H1 (cell line): Measurements from ENCODE around the gene ATP8B2. TPM values are rescaled to one million over a fixed set of nuclear protein-coding genes. Genes with fewer than 3 reads are reported as not detected.

Source experiments
- CTCF ChIA-PET: fragments of 300-600 bp; sonication (Branson Sonifier 250); formaldehyde crosslinking; loops from one replicate; lab custom pipeline; 2021; ENCODE audit not compliant: partially characterized antibody; lab: Charles Lee
- POLR2A ChIA-PET: fragments of 300-600 bp; sonication (Branson Sonifier 250); formaldehyde crosslinking; loops from one replicate; lab custom pipeline; 2021; ENCODE audit warnings: inconsistent platforms; ENCODE audit not compliant: partially characterized antibody; lab: Charles Lee
- DNase-seq, 2 experiments: peaks; one replicate each; pipeline versions ENCODE4 v3.0.0 to v3.0.0-alpha.2; 2010 to 2022; ENCODE audit warnings: low spot score in 2 of 2, low read depth in 1 of 2, mixed read lengths in 1 of 2
- FAIRE-seq: peaks from 2 replicates; lab custom pipeline; 2011; peaks lifted over from hg19 to GRCh38; lab: Jason Lieb, UNC
- H2AFZ ChIP-seq: 2 replicates; pipeline ENCODE4 v1.8.1; 2012; ENCODE audit warnings: low read length, inconsistent platforms
- H2AK5ac ChIP-seq: 2 replicates; pipeline ENCODE4 v1.6.1; 2013; ENCODE audit warnings: low read depth, low read length
- H2BK120ac ChIP-seq: replicated peaks from 2 replicates; pipeline ENCODE3; 2013; ENCODE audit warnings: low read depth, low read length, inconsistent platforms
- H2BK12ac ChIP-seq: 2 replicates; pipeline ENCODE4 v1.6.1; 2013; ENCODE audit warnings: low read depth, low read length
- H2BK15ac ChIP-seq: 2 replicates; pipeline ENCODE4 v1.6.1; 2013; ENCODE audit warnings: low read length
- H2BK20ac ChIP-seq: 2 replicates; pipeline ENCODE4 v1.6.1; 2013; ENCODE audit warnings: low read length
- H2BK5ac ChIP-seq: 2 replicates; pipeline ENCODE4 v1.6.1; 2013; ENCODE audit warnings: low read depth, low read length
- H3K14ac ChIP-seq: 2 replicates; pipeline ENCODE4 v1.6.1; 2013; ENCODE audit warnings: inconsistent platforms; ENCODE audit not compliant: insufficient read length
- H3K18ac ChIP-seq: 2 replicates; pipeline ENCODE4 v1.6.1; 2013; ENCODE audit warnings: low read length; ENCODE audit errors: extremely low read depth
- H3K23ac ChIP-seq: 2 replicates; pipeline ENCODE4 v1.6.1; 2013; ENCODE audit warnings: inconsistent platforms; ENCODE audit not compliant: insufficient read length
- H3K23me2 ChIP-seq: 2 replicates; pipeline ENCODE4 v1.6.1; 2013; ENCODE audit warnings: low read depth, low read length
- H3K27ac ChIP-seq: 2 replicates; pipeline ENCODE4 v1.6.1; 2011; ENCODE audit warnings: low read depth, low read length, inconsistent platforms
- H3K27me3 ChIP-seq, 4 experiments: replicated peaks in 1 of 4; 1 replicate in 1 of 4; 2 replicates in 3 of 4; pipeline versions ENCODE4 v1.6.1 to v1.8.1; 2011 to 2013; ENCODE audit warnings: low read length in 3 of 4, mild to moderate bottlenecking in 3 of 4, inconsistent platforms in 2 of 4, mixed read lengths in 2 of 4, moderate library complexity in 1 of 4; ENCODE audit not compliant: control insufficient read depth in 3 of 4, insufficient read depth in 3 of 4; ENCODE audit errors: extremely low read depth in 1 of 4
- H3K36me3 ChIP-seq, 4 experiments: 2 replicates each; pipeline versions ENCODE4 v1.6.1 to v1.8.1; 2011 to 2013; ENCODE audit warnings: mild to moderate bottlenecking in 4 of 4, low read length in 3 of 4, moderate library complexity in 2 of 4, control low read depth in 1 of 4, inconsistent platforms in 1 of 4; ENCODE audit not compliant: insufficient read depth in 4 of 4, control insufficient read depth in 2 of 4
- H3K4ac ChIP-seq: replicated peaks from 2 replicates; pipeline ENCODE3; 2013; ENCODE audit warnings: low read length, low read depth, mixed read lengths, inconsistent platforms; ENCODE audit not compliant: insufficient read length
- H3K4me1 ChIP-seq, 4 experiments: replicated peaks in 1 of 4; 1 replicate in 1 of 4; 2 replicates in 3 of 4; pipeline versions ENCODE4 v1.6.1 to v1.8.1; 2011 to 2013; ENCODE audit warnings: low read length in 3 of 4, inconsistent platforms in 2 of 4, mixed read lengths in 1 of 4; ENCODE audit not compliant: insufficient read depth in 4 of 4, control insufficient read depth in 3 of 4
- H3K4me2 ChIP-seq, 2 experiments: 2 replicates each; pipeline versions ENCODE4 v1.6.1 to v1.8.1; 2011 to 2013; ENCODE audit warnings: low read depth in 2 of 2, low read length in 2 of 2, control low read depth in 1 of 2, inconsistent platforms in 1 of 2, mild to moderate bottlenecking in 1 of 2; ENCODE audit not compliant: insufficient read depth in 1 of 2
- H3K4me3 ChIP-seq, 4 experiments: fragments of 200-600, 300-600 bp in 1 of 4; sonication (generic), shearing (Covaris generic), sonication (Bioruptor Twin) in 1 of 4; 2 replicates each; pipeline versions ENCODE4 v1.5.1 to v1.8.1; 2011 to 2016; ENCODE audit warnings: low read length in 4 of 4, low read depth in 3 of 4, control low read depth in 2 of 4, inconsistent platforms in 2 of 4, mild to moderate bottlenecking in 2 of 4, mixed read lengths in 1 of 4, moderate library complexity in 1 of 4; ENCODE audit not compliant: insufficient read depth in 2 of 4; ENCODE audit errors: extremely low read depth in 1 of 4
- H3K56ac ChIP-seq: replicated peaks from 2 replicates; pipeline ENCODE3; 2013; ENCODE audit warnings: low read depth, mild to moderate bottlenecking, mixed read lengths, low read length, inconsistent platforms; ENCODE audit not compliant: insufficient read length
- H3K79me1 ChIP-seq: 2 replicates; pipeline ENCODE4 v1.6.1; 2013; ENCODE audit warnings: low read depth, low read length, control low read depth
- H3K79me2 ChIP-seq, 2 experiments: 2 replicates each; pipeline versions ENCODE4 v1.6.1 to v1.8.1; 2012 to 2013; ENCODE audit warnings: low read length in 2 of 2, mild to moderate bottlenecking in 2 of 2, inconsistent platforms in 1 of 2; ENCODE audit not compliant: insufficient read depth in 2 of 2, control insufficient read depth in 1 of 2
- H3K9ac ChIP-seq, 4 experiments: replicated peaks in 1 of 4; 1 replicate in 1 of 4; 2 replicates in 3 of 4; pipeline versions ENCODE4 v1.6.1 to v1.8.1; 2011 to 2013; ENCODE audit warnings: low read depth in 3 of 4, low read length in 3 of 4, control low read depth in 2 of 4, mild to moderate bottlenecking in 2 of 4, moderate library complexity in 2 of 4, inconsistent platforms in 1 of 4; ENCODE audit errors: extremely low read depth in 1 of 4
- H3K9me3 ChIP-seq, 2 experiments: 2 replicates each; pipeline versions ENCODE4 v1.6.1 to v1.8.1; 2012 to 2013; ENCODE audit warnings: mild to moderate bottlenecking in 2 of 2, moderate library complexity in 2 of 2, control low read depth in 1 of 2, inconsistent platforms in 1 of 2, low read depth in 1 of 2, low read length in 1 of 2, mixed read lengths in 1 of 2; ENCODE audit not compliant: insufficient read depth in 2 of 2
- H4K20me1 ChIP-seq, 2 experiments: replicated peaks in 1 of 2; 2 replicates each; pipeline versions ENCODE3 to v1.8.1; 2011 to 2013; ENCODE audit warnings: inconsistent platforms in 2 of 2, low read length in 2 of 2, mild to moderate bottlenecking in 1 of 2; ENCODE audit not compliant: insufficient read depth in 2 of 2, control insufficient read depth in 1 of 2
- H4K5ac ChIP-seq: 2 replicates; pipeline ENCODE4 v1.6.1; 2013; ENCODE audit warnings: low read length, low read depth, mixed read lengths, inconsistent platforms; ENCODE audit not compliant: insufficient read length
- H4K8ac ChIP-seq: 2 replicates; pipeline ENCODE4 v1.8.0; 2013; ENCODE audit warnings: mild to moderate bottlenecking, moderate library complexity, low read length, inconsistent platforms; ENCODE audit not compliant: insufficient read depth; ENCODE audit errors: extremely low read depth
- H4K91ac ChIP-seq: replicated peaks from 2 replicates; pipeline ENCODE3; 2013; ENCODE audit warnings: low read length, mixed read lengths, inconsistent platforms; ENCODE audit not compliant: insufficient read length
- ASH2L ChIP-seq: fragments of 200-600, 300-600 bp; sonication (generic); IDR thresholded peaks from one replicate; pipeline ENCODE4 v1.7.1; 2017; ENCODE audit warnings: low read length
- CEBPB ChIP-seq: IDR thresholded peaks from 2 replicates; pipeline ENCODE4 v1.6.1; 2012; ENCODE audit warnings: low read depth, low read length
- CHD2 ChIP-seq: IDR thresholded peaks from 2 replicates; pipeline ENCODE4 v1.6.1; 2012; ENCODE audit warnings: low read length, improper control_type of control experiment
- EGR1 ChIP-seq: IDR thresholded peaks from 2 replicates; pipeline ENCODE4 v1.6.1; 2011; ENCODE audit warnings: low read depth, low read length, borderline replicate concordance
- HDAC6 ChIP-seq: IDR thresholded peaks from one replicate; pipeline ENCODE4 v1.7.1; 2012; ENCODE audit warnings: low read depth, mild to moderate bottlenecking, inconsistent platforms, low read length, moderate library complexity
- KDM1A ChIP-seq: fragments of 200-600, 300-600 bp; sonication (generic); IDR thresholded peaks from 2 replicates; pipeline ENCODE4 v1.7.1; 2016; ENCODE audit warnings: mild to moderate bottlenecking, low read length, borderline replicate concordance
- POU5F1 ChIP-seq: IDR thresholded peaks from 2 replicates; pipeline ENCODE4 v1.6.1; 2011; ENCODE audit warnings: low read depth, mild to moderate bottlenecking, low read length, moderate library complexity
- SRF ChIP-seq: IDR thresholded peaks from 2 replicates; pipeline ENCODE4 v1.6.1; 2011; ENCODE audit warnings: mild to moderate bottlenecking, low read depth, low read length, moderate library complexity
- TAF7 ChIP-seq: optimal IDR thresholded peaks from 2 replicates; pipeline ENCODE3; 2011; ENCODE audit warnings: low read depth, mild to moderate bottlenecking, inconsistent platforms, low read length, moderate library complexity, borderline replicate concordance
- TBP ChIP-seq: IDR thresholded peaks from 2 replicates; pipeline ENCODE4 v1.6.1; 2011; ENCODE audit warnings: low read depth, low read length, improper control_type of control experiment
- USF2 ChIP-seq: IDR thresholded peaks from 2 replicates; pipeline ENCODE4 v1.6.1; 2011; ENCODE audit warnings: low read length, improper control_type of control experiment
- ZNF274 ChIP-seq: IDR thresholded peaks from 2 replicates; pipeline ENCODE4 v1.7.0; 2012; ENCODE audit warnings: low read length, borderline replicate concordance; ENCODE audit errors: extremely low read depth
- WGBS, 2 experiments: shearing (Covaris generic) in 1 of 2; methylation state at CpG; one replicate each; pipeline versions ENCODE4 v1.1.6 to v1.1.7; 2013 to 2015; ENCODE audit warnings: low lambda C conversion rate in 2 of 2, mixed read lengths in 2 of 2, inconsistent platforms in 1 of 2, low coverage in 1 of 2, missing lambda C conversion rate in 1 of 2; ENCODE audit not compliant: insufficient replicate concordance in 2 of 2, insufficient coverage in 1 of 2, insufficient read length in 1 of 2; ENCODE audit errors: extremely low coverage in 1 of 2, missing lambda C conversion rate in 1 of 2; 5-methylcytosine and 5-hydroxymethylcytosine counted together
- polyA plus RNA-seq, 7 experiments: library from polyadenylated mRNA; depleted of rRNA in 3 of 7; stranded (reverse) in 5 of 7; unstranded in 2 of 7; fragments of >200 nt in 5 of 7; fragments of 200-250 nt in 2 of 7; gene quantifications; 1 replicate in 5 of 7; 2 replicates in 1 of 7; 4 replicates in 1 of 7; pipeline versions ENCODE4 v1.2.1 to v1.2.3, GENCODE V29; 2011 to 2013; ENCODE audit warnings: missing spikeins in 2 of 7, mixed read lengths in 2 of 7
- total RNA-seq: library from RNA; stranded (reverse); fragmentation: NEBNext Ultra II Directional; extraction: Animal tissue kit (Norgen Biotek cat#: 25700); gene quantifications from 2 replicates; pipeline ENCODE4 v1.2.1, GENCODE V29; 2021

ATP8B2 gene
- total and polyA plus RNA-seq, 2 of the 8 experiments (the other 6 are each of a cell fraction or from before 2014, with no cell fraction given) = 61.4 to 70.1 TPM

GRCh38 chr1:154391086-154391770 is 65.9 kb downstream of the ATP8B2 start:
- H3K4ac ChIP-seq = no peak overlapping the region
- H3K18ac ChIP-seq = no peak overlapping the region
- H3K23me2 ChIP-seq = no peaks in the 10 kb centered on the region
- no peak for FAIRE-seq
- no peaks in the 10 kb centered on the region; a peak in 1 of 7 replicates for H3K27me3 ChIP-seq
- H4K8ac ChIP-seq = no peak overlapping the region
- H3K27ac ChIP-seq = no peak overlapping the region
- H3K4me3 ChIP-seq = no peak overlapping the region
- ChIA-PET POLR2A (interaction anchor here (0.6 kb wide), 1 partner anchor 470 kb away, joined by 3 read pairs; no protein-coding TSS in a partner anchor), CTCF (interaction anchor here (1.6 kb wide), 1 partner anchor 18 kb away, joined by 5 read pairs; no protein-coding TSS in a partner anchor)
- no peak overlapping the region for H3K23ac ChIP-seq
- 0 out of 2 replicates have a peak overlapping the region, but pooled peaks have one; percentile 31 for H2BK15ac ChIP-seq
- no peak overlapping the region for H2BK120ac ChIP-seq
- H3K9me3 ChIP-seq = peaks cover 0 to 4% of the 10 kb centered on the region in 2 experiments; a peak in 2 of 4 replicates
- no peak overlapping the region for H4K91ac ChIP-seq
- no peak overlapping the region for H3K14ac ChIP-seq
- H3K4me2 ChIP-seq = no peak overlapping the region
- TF ChIP-seq EGR1 (no peak), CHD2 (no peak), TAF7 (no peak), CEBPB (no peak), HDAC6 (no peak), POU5F1 (no peak), SRF (no peak), TBP (no peak), USF2 (no peak), ASH2L (no peak), KDM1A (no peak), ZNF274 (no peak)
- no peak overlapping the region for H4K5ac ChIP-seq
- no peak overlapping the region for H3K56ac ChIP-seq
- H3K79me2 ChIP-seq = no peaks in the 10 kb centered on the region
- DNase-seq = no peak
- no peak overlapping the region for H2BK12ac ChIP-seq
- 0 out of 2 replicates have a peak overlapping the region, but pooled peaks have one; percentile 62 for H2AFZ ChIP-seq
- no peak overlapping the region for H2BK5ac ChIP-seq
- H2BK20ac ChIP-seq = no peak overlapping the region
- H4K20me1 ChIP-seq = no peaks in the 10 kb centered on the region
- H2AK5ac ChIP-seq = no peak overlapping the region
- H3K79me1 ChIP-seq = no peaks in the 10 kb centered on the region
- H3K36me3 ChIP-seq = no peaks in the 10 kb centered on the region
- WGBS, 2 experiments = 90% methylated on average over 7 of the region's 9 CpGs; no CpG with 5 or more reads in 1 of the 2 experiments
- H3K4me1 ChIP-seq = no peaks in the 10 kb centered on the region
- no peak overlapping the region for H3K9ac ChIP-seq
